ENCODE results near the gene CBLB.

CBLB gene

GRCh38 chr3:105843994-105844393 is 24.8 kb downstream of the CBLB start:
- no peak overlapping the region for H3K23ac ChIP-seq (ENCODE audit: low read length)
- H3K4me1 ChIP-seq (ENCODE audit: control insufficient read depth, low read depth, low read length), result peaks cover 3% of the 10 kb centered on the region
- no peak overlapping the region for H3K27ac ChIP-seq (ENCODE audit: low read depth, low read length)
- no peak overlapping the region for H4K5ac ChIP-seq (ENCODE audit: low read length)
- H2AK5ac ChIP-seq (ENCODE audit: low read length), result no peak overlapping the region
- no peak overlapping the region for H3K4me3 ChIP-seq (ENCODE audit: low read length)
- no peaks in the 10 kb centered on the region for H3K79me1 ChIP-seq (ENCODE audit: low read length)
- H3K18ac ChIP-seq (ENCODE audit: low read length), result no peak overlapping the region
- no CpG with 5 or more reads among the region's 6 CpGs for WGBS (ENCODE audit: extremely low coverage, insufficient coverage, low lambda C conversion rate)
- H3K9ac ChIP-seq (ENCODE audit: low read length), result no peak overlapping the region
- no peak overlapping the region for H2BK5ac ChIP-seq (ENCODE audit: low read length)
- no peak overlapping the region for H4K8ac ChIP-seq (ENCODE audit: low read depth, low read length)
- H3K4me2 ChIP-seq (ENCODE audit: low read length), result no peak overlapping the region
- H3K79me2 ChIP-seq (ENCODE audit: control insufficient read depth, insufficient read depth, low read length), result no peaks in the 10 kb centered on the region
- H3K36me3 ChIP-seq (ENCODE audit: control insufficient read depth, insufficient read depth, low read length), result no peaks in the 10 kb centered on the region
- no peak overlapping the region for H3K56ac ChIP-seq (ENCODE audit: low read length)
- no peak overlapping the region for H2BK15ac ChIP-seq (replicated peaks; ENCODE audit: low read depth)
- DNase-seq, result no peak
- H2BK120ac ChIP-seq (ENCODE audit: low read depth, low read length), result no peak overlapping the region
- no peaks in the 10 kb centered on the region for H3K27me3 ChIP-seq (ENCODE audit: insufficient read depth, low read length, poor library complexity)
- no peak overlapping the region for H3K4ac ChIP-seq (ENCODE audit: low read depth, low read length)

- peaks cover 5% of the 10 kb centered on the region for H3K4me1 ChIP-seq (ENCODE audit: control insufficient read depth, low read depth, low read length)
- no peaks in the 10 kb centered on the region for H3K36me3 ChIP-seq (ENCODE audit: control insufficient read depth, insufficient read depth, low read length)
- H2BK120ac ChIP-seq (ENCODE audit: low read depth, low read length), result no peak overlapping the region
- no peak overlapping the region for H4K5ac ChIP-seq (ENCODE audit: low read length)
- no peaks in the 10 kb centered on the region for H3K27me3 ChIP-seq (ENCODE audit: insufficient read depth, low read length, poor library complexity)
- no peak overlapping the region for H2BK15ac ChIP-seq (replicated peaks; ENCODE audit: low read depth)
- H3K27ac ChIP-seq (ENCODE audit: low read depth, low read length), result no peak overlapping the region
- WGBS (ENCODE audit: extremely low coverage, insufficient coverage, low lambda C conversion rate), result no CpG with 5 or more reads among the region's 2 CpGs
- H2BK5ac ChIP-seq (ENCODE audit: low read length), result no peak overlapping the region
- H3K23ac ChIP-seq (ENCODE audit: low read length), result no peak overlapping the region
- no peak overlapping the region for H3K56ac ChIP-seq (ENCODE audit: low read length)
- H4K8ac ChIP-seq (ENCODE audit: low read depth, low read length), result no peak overlapping the region
- no peak overlapping the region for H3K18ac ChIP-seq (ENCODE audit: low read length)
- H2AK5ac ChIP-seq (ENCODE audit: low read length), result no peak overlapping the region
- DNase-seq, result no peak
- no peaks in the 10 kb centered on the region for H3K79me2 ChIP-seq (ENCODE audit: control insufficient read depth, insufficient read depth, low read length)
- no peaks in the 10 kb centered on the region for H3K79me1 ChIP-seq (ENCODE audit: low read length)
- H3K4me2 ChIP-seq (ENCODE audit: low read length), result no peak overlapping the region
- H3K4ac ChIP-seq (ENCODE audit: low read depth, low read length), result no peak overlapping the region
- H3K9ac ChIP-seq (ENCODE audit: low read length), result no peak overlapping the region
- H3K4me3 ChIP-seq (ENCODE audit: low read length), result no peak overlapping the region
Observed at GRCh38 chr3:105842943-105843342, 25.9 kb downstream of the CBLB start.

- H4K5ac ChIP-seq (ENCODE audit: low read length), result no peak overlapping the region
- DNase-seq, result peak; percentile 81
- no CpG with 5 or more reads among the region's 3 CpGs for WGBS (ENCODE audit: extremely low coverage, insufficient coverage, low lambda C conversion rate)
- H2AK5ac ChIP-seq (ENCODE audit: low read length), result no peak overlapping the region
- no peak overlapping the region for H3K9ac ChIP-seq (ENCODE audit: low read length)
- no peak overlapping the region for H3K23ac ChIP-seq (ENCODE audit: low read length)
- no peaks in the 10 kb centered on the region for H3K36me3 ChIP-seq (ENCODE audit: control insufficient read depth, insufficient read depth, low read length)
- H3K79me2 ChIP-seq (ENCODE audit: control insufficient read depth, insufficient read depth, low read length), result no peaks in the 10 kb centered on the region
- no peak overlapping the region for H3K4me3 ChIP-seq (ENCODE audit: low read length)
- no peak overlapping the region for H3K56ac ChIP-seq (ENCODE audit: low read length)
- H3K4me1 ChIP-seq (ENCODE audit: control insufficient read depth, low read depth, low read length), result peaks cover 5% of the 10 kb centered on the region
- no peak overlapping the region for H3K27ac ChIP-seq (ENCODE audit: low read depth, low read length)
- no peak overlapping the region for H3K4ac ChIP-seq (ENCODE audit: low read depth, low read length)
- H3K4me2 ChIP-seq (ENCODE audit: low read length), result no peak overlapping the region
- no peak overlapping the region for H4K8ac ChIP-seq (ENCODE audit: low read depth, low read length)
- no peaks in the 10 kb centered on the region for H3K27me3 ChIP-seq (ENCODE audit: insufficient read depth, low read length, poor library complexity)
- H2BK5ac ChIP-seq (ENCODE audit: low read length), result no peak overlapping the region
- no peaks in the 10 kb centered on the region for H3K79me1 ChIP-seq (ENCODE audit: low read length)
- no peak overlapping the region for H2BK120ac ChIP-seq (ENCODE audit: low read depth, low read length)
- H3K18ac ChIP-seq (ENCODE audit: low read length), result no peak overlapping the region
- H2BK15ac ChIP-seq (replicated peaks; ENCODE audit: low read depth), result no peak overlapping the region
Observed at GRCh38 chr3:105842449-105842848, 26.4 kb downstream of the CBLB start.

GRCh38 chr3:105837947-105838346 is 30.9 kb downstream of the CBLB start:
- H3K4me2 ChIP-seq (ENCODE audit: low read length), result no peak overlapping the region
- H3K36me3 ChIP-seq (ENCODE audit: control insufficient read depth, insufficient read depth, low read length), result no peaks in the 10 kb centered on the region
- no peak overlapping the region for H2BK15ac ChIP-seq (replicated peaks; ENCODE audit: low read depth)
- H3K4me1 ChIP-seq (ENCODE audit: control insufficient read depth, low read depth, low read length), result peaks cover 6% of the 10 kb centered on the region
- no CpG with 5 or more reads among the region's 2 CpGs for WGBS (ENCODE audit: extremely low coverage, insufficient coverage, low lambda C conversion rate)
- H3K56ac ChIP-seq (ENCODE audit: low read length), result no peak overlapping the region
- no peak overlapping the region for H3K4ac ChIP-seq (ENCODE audit: low read depth, low read length)
- H3K79me1 ChIP-seq (ENCODE audit: low read length), result no peaks in the 10 kb centered on the region
- H4K8ac ChIP-seq (ENCODE audit: low read depth, low read length), result no peak overlapping the region
- no peak for DNase-seq
- H2BK5ac ChIP-seq (ENCODE audit: low read length), result no peak overlapping the region
- H3K27ac ChIP-seq (ENCODE audit: low read depth, low read length), result no peak overlapping the region
- H4K5ac ChIP-seq (ENCODE audit: low read length), result no peak overlapping the region
- H2BK120ac ChIP-seq (ENCODE audit: low read depth, low read length), result no peak overlapping the region
- no peak overlapping the region for H3K18ac ChIP-seq (ENCODE audit: low read length)
- no peak overlapping the region for H3K9ac ChIP-seq (ENCODE audit: low read length)
- no peak overlapping the region for H3K23ac ChIP-seq (ENCODE audit: low read length)
- H3K79me2 ChIP-seq (ENCODE audit: control insufficient read depth, insufficient read depth, low read length), result no peaks in the 10 kb centered on the region
- no peak overlapping the region for H3K4me3 ChIP-seq (ENCODE audit: low read length)
- H3K27me3 ChIP-seq (ENCODE audit: insufficient read depth, low read length, poor library complexity), result no peaks in the 10 kb centered on the region
- H2AK5ac ChIP-seq (ENCODE audit: low read length), result no peak overlapping the region

- H3K4ac ChIP-seq (ENCODE audit: low read depth, low read length), result no peak overlapping the region
- WGBS (ENCODE audit: extremely low coverage, insufficient coverage, low lambda C conversion rate), result no CpG with 5 or more reads among the region's 5 CpGs
- no peak overlapping the region for H4K8ac ChIP-seq (ENCODE audit: low read depth, low read length)
- no peak overlapping the region for H3K4me2 ChIP-seq (ENCODE audit: low read length)
- H2AK5ac ChIP-seq (ENCODE audit: low read length), result no peak overlapping the region
- H3K4me3 ChIP-seq (ENCODE audit: low read length), result no peak overlapping the region
- DNase-seq, result no peak
- no peaks in the 10 kb centered on the region for H3K27me3 ChIP-seq (ENCODE audit: insufficient read depth, low read length, poor library complexity)
- no peak overlapping the region for H2BK5ac ChIP-seq (ENCODE audit: low read length)
- H2BK15ac ChIP-seq (replicated peaks; ENCODE audit: low read depth), result no peak overlapping the region
- H3K18ac ChIP-seq (ENCODE audit: low read length), result no peak overlapping the region
- no peak overlapping the region for H3K56ac ChIP-seq (ENCODE audit: low read length)
- no peak overlapping the region for H3K23ac ChIP-seq (ENCODE audit: low read length)
- H3K36me3 ChIP-seq (ENCODE audit: control insufficient read depth, insufficient read depth, low read length), result no peaks in the 10 kb centered on the region
- no peaks in the 10 kb centered on the region for H3K79me1 ChIP-seq (ENCODE audit: low read length)
- H4K5ac ChIP-seq (ENCODE audit: low read length), result no peak overlapping the region
- H3K4me1 ChIP-seq (ENCODE audit: control insufficient read depth, low read depth, low read length), result peaks cover 5% of the 10 kb centered on the region
- no peak overlapping the region for H2BK120ac ChIP-seq (ENCODE audit: low read depth, low read length)
- no peak overlapping the region for H3K9ac ChIP-seq (ENCODE audit: low read length)
- no peak overlapping the region for H3K27ac ChIP-seq (ENCODE audit: low read depth, low read length)
- H3K79me2 ChIP-seq (ENCODE audit: control insufficient read depth, insufficient read depth, low read length), result no peaks in the 10 kb centered on the region
Observed at GRCh38 chr3:105837143-105837740, 31.6 kb downstream of the CBLB start.

GRCh38 chr3:105836533-105836932 is 32.3 kb downstream of the CBLB start:
- H3K27me3 ChIP-seq (ENCODE audit: insufficient read depth, low read length, poor library complexity), result no peaks in the 10 kb centered on the region
- H2BK120ac ChIP-seq (ENCODE audit: low read depth, low read length), result no peak overlapping the region
- no peak overlapping the region for H4K5ac ChIP-seq (ENCODE audit: low read length)
- H3K4ac ChIP-seq (ENCODE audit: low read depth, low read length), result no peak overlapping the region
- no peak overlapping the region for H2BK15ac ChIP-seq (replicated peaks; ENCODE audit: low read depth)
- no peak overlapping the region for H3K9ac ChIP-seq (ENCODE audit: low read length)
- no peaks in the 10 kb centered on the region for H3K79me1 ChIP-seq (ENCODE audit: low read length)
- H3K4me3 ChIP-seq (ENCODE audit: low read length), result no peak overlapping the region
- no peak overlapping the region for H2AK5ac ChIP-seq (ENCODE audit: low read length)
- peaks cover 4% of the 10 kb centered on the region for H3K4me1 ChIP-seq (ENCODE audit: control insufficient read depth, low read depth, low read length)
- H2BK5ac ChIP-seq (ENCODE audit: low read length), result no peak overlapping the region
- no peak overlapping the region for H3K56ac ChIP-seq (ENCODE audit: low read length)
- no peak overlapping the region for H3K4me2 ChIP-seq (ENCODE audit: low read length)
- WGBS (ENCODE audit: extremely low coverage, insufficient coverage, low lambda C conversion rate), result no CpG with 5 or more reads among the region's 5 CpGs
- no peak overlapping the region for H3K18ac ChIP-seq (ENCODE audit: low read length)
- no peaks in the 10 kb centered on the region for H3K79me2 ChIP-seq (ENCODE audit: control insufficient read depth, insufficient read depth, low read length)
- DNase-seq, result no peak
- no peak overlapping the region for H3K23ac ChIP-seq (ENCODE audit: low read length)
- no peak overlapping the region for H4K8ac ChIP-seq (ENCODE audit: low read depth, low read length)
- no peak overlapping the region for H3K27ac ChIP-seq (ENCODE audit: low read depth, low read length)
- no peaks in the 10 kb centered on the region for H3K36me3 ChIP-seq (ENCODE audit: control insufficient read depth, insufficient read depth, low read length)
